ENCODE results near the gene TTI1. TPM values are rescaled to one million over a fixed set of nuclear protein-coding genes. Genes with fewer than 3 reads are reported as not detected.
A peak's percentile ranks its signal among the peaks of the same experiment; 100 is the strongest.

The TTI1 gene
- total RNA-seq, 1 donor from 2014 or later = 13.5 TPM

GRCh38 chr20:38055294-38055693 lies 22.0 kb upstream of the TTI1 start:
- DNase-seq (ENCODE audit: low spot score) = no peak

- no peak for DNase-seq (ENCODE audit: low spot score)
Observed at GRCh38 chr20:38054647-38055046, 21.4 kb upstream of the TTI1 start.

GRCh38 chr20:38052870-38053269 lies 19.6 kb upstream of the TTI1 start:
- DNase-seq (ENCODE audit: low spot score) = no peak

- DNase-seq (ENCODE audit: low spot score) = no peak
Observed at GRCh38 chr20:38050686-38051085, 17.4 kb upstream of the TTI1 start.

GRCh38 chr20:38049800-38050199 lies 16.5 kb upstream of the TTI1 start:
- peak; percentile 25 for DNase-seq (ENCODE audit: low spot score)

GRCh38 chr20:38046572-38046971 lies 13.3 kb upstream of the TTI1 start:
- no peak for DNase-seq (ENCODE audit: low spot score)

- DNase-seq (ENCODE audit: low spot score) = no peak
Observed at GRCh38 chr20:38044685-38045084, 11.4 kb upstream of the TTI1 start.

GRCh38 chr20:38043512-38044300 lies 10.4 kb upstream of the TTI1 start:
- no peak for DNase-seq (ENCODE audit: low spot score)

- DNase-seq (ENCODE audit: low spot score) = no peak
Observed at GRCh38 chr20:38040276-38040675, 7.0 kb upstream of the TTI1 start.

GRCh38 chr20:38036366-38036765 lies 3.1 kb upstream of the TTI1 start:
- DNase-seq (ENCODE audit: low spot score) = no peak

GRCh38 chr20:38034961-38035360 lies 1.7 kb upstream of the TTI1 start:
- DNase-seq (ENCODE audit: low spot score) = no peak

GRCh38 chr20:38034108-38034649 lies 923 bp upstream of the TTI1 start:
- DNase-seq (ENCODE audit: low spot score) = no peak

- DNase-seq (ENCODE audit: low spot score) = no peak
Observed at GRCh38 chr20:38032585-38033329, 499 bp downstream of the TTI1 start.

GRCh38 chr20:38031957-38032356 lies 1.3 kb downstream of the TTI1 start:
- no peak for DNase-seq (ENCODE audit: low spot score)

- no peak for DNase-seq (ENCODE audit: low spot score)
Observed at GRCh38 chr20:38029453-38029852, 3.8 kb downstream of the TTI1 start.

- no peak for DNase-seq (ENCODE audit: low spot score)
Observed at GRCh38 chr20:38024496-38024895, 8.8 kb downstream of the TTI1 start.

- peak; percentile 9 for DNase-seq (ENCODE audit: low spot score)
Observed at GRCh38 chr20:38023181-38024001, 9.9 kb downstream of the TTI1 start.

GRCh38 chr20:38021087-38021772 lies 12.0 kb downstream of the TTI1 start:
- DNase-seq (ENCODE audit: low spot score) = no peak

- DNase-seq (ENCODE audit: low spot score) = no peak
Observed at GRCh38 chr20:38018385-38018784, 14.9 kb downstream of the TTI1 start.

GRCh38 chr20:38017959-38018358 lies 15.3 kb downstream of the TTI1 start:
- no peak for DNase-seq (ENCODE audit: low spot score)

GRCh38 chr20:38013887-38014286 lies 19.4 kb downstream of the TTI1 start:
- DNase-seq (ENCODE audit: low spot score) = no peak
